Upper lobe of left lung (tissue), 6 donors: ENCODE measurements around the gene ITGAE. TPM values are rescaled to one million over a fixed set of nuclear protein-coding genes. Genes with fewer than 3 reads are reported as not detected.

Experiments
- ATAC-seq, 2 donors: fragments of 200-7000 bp; cut with Tn5 transposase; one replicate each; pipeline ENCODE4 v1.9.1; 2022; ENCODE audit warnings: mild to moderate bottlenecking in 2 of 2, moderate library complexity in 2 of 2; ENCODE audit not compliant: low FRiP score in 2 of 2
- DNase-seq, 2 donors: peaks; one replicate each; pipeline ENCODE4 v3.0.0-alpha.2; 2019 to 2020
- H3K27ac ChIP-seq, 4 donors: fragments of 200-600 bp; sonication (generic); one replicate each; pipeline ENCODE4 v1.5.1; 2016 to 2019
- H3K27me3 ChIP-seq, 4 donors: fragments of 200-600 bp; sonication (generic); one replicate each; pipeline ENCODE4 v1.5.1; 2017 to 2019
- H3K36me3 ChIP-seq, 4 donors: fragments of 200-600 bp; sonication (generic); one replicate each; pipeline ENCODE4 v1.5.1; 2016 to 2019
- H3K4me1 ChIP-seq, 4 donors: fragments of 200-600 bp; sonication (generic); one replicate each; pipeline ENCODE4 v1.5.1; 2018 to 2019
- H3K4me3 ChIP-seq, 4 donors: fragments of 200-600 bp; sonication (generic); one replicate each; pipeline ENCODE4 v1.5.1; 2017 to 2019; ENCODE audit warnings: mild to moderate bottlenecking in 2 of 4, moderate library complexity in 1 of 4
- H3K9me3 ChIP-seq, 4 donors: fragments of 200-600 bp; sonication (generic); one replicate each; pipeline ENCODE4 v1.5.1; 2018 to 2019
- EP300 ChIP-seq, 4 donors: sonication (generic); formaldehyde crosslinking; IDR thresholded peaks; one replicate each; pipeline ENCODE4 v1.5.1; 2017; ENCODE audit warnings: antibody characterized with exemption in 4 of 4, control low read depth in 2 of 4
- POLR2A ChIP-seq, 4 donors: fragments of 450-650 bp; IDR thresholded peaks; one replicate each; pipeline ENCODE4 v1.5.1; 2016 to 2017; ENCODE audit warnings: antibody characterized with exemption in 4 of 4, mild to moderate bottlenecking in 2 of 4
- POLR2AphosphoS5 ChIP-seq, 2 donors: sonication (generic); formaldehyde crosslinking; IDR thresholded peaks; one replicate each; pipeline ENCODE4 v1.5.1; 2017; ENCODE audit warnings: antibody characterized with exemption in 2 of 2
- WGBS, 2 donors: methylation state at CpG; one replicate each; pipeline ENCODE4 v1.1.5; 2017 to 2018; 5-methylcytosine and 5-hydroxymethylcytosine counted together
- total RNA-seq, 6 donors: library from RNA; depleted of rRNA in 4 of 6; stranded (reverse); fragments of >200 nt in 4 of 6; gene quantifications; one replicate each; pipeline versions ENCODE4 v1.1.0 to v1.2.1, GENCODE V29; 2016 to 2021
- TF ChIP-seq, protein P1 (sequence below), 6 experiments: fragments of 450-650 bp in 4 of 6; fragments of 200-600 bp in 2 of 6; sonication (generic) in 2 of 6; IDR thresholded peaks; one replicate each; pipeline ENCODE4 v1.5.1; 2016 to 2019; ENCODE audit warnings: antibody characterized with exemption in 6 of 6
- donor health status: DM: no; HTN: no; CAD: no; lungs with moderate emphysema.
- donor health status: DM: no; HTN: yes; CAD: no; lungs with severe emphysema.

ITGAE gene
- total RNA-seq, 6 donors from 2014 or later: 17.2 to 36.0 (median 26.4) TPM

DNA sequence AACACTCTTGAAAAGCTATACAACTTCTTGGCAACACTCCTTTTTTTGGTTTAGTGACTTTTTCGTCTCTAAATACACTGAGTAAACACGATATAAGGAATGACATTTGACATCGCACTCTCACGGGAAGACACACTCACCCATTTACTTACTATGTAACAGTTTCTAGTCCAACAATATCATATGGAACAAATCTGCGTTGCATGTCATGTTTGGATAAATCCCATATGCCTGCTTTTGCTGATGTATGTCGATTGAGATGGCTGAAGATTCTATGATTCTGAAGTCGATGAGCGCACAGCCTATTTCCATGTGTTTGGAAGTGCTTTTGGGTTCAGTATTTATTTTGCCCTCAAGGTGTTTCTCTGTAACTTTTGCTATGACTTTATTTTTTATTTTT, 18.2 kb downstream of the ITGAE start:
- H3K4me1 ChIP-seq: no peaks in the 10 kb centered on the region
- ATAC-seq (no peak), DNase-seq (no peak)
- no peak overlapping the region for H3K27ac ChIP-seq
- no peaks in the 10 kb centered on the region for H3K9me3 ChIP-seq
- TF ChIP-seq, protein P1, sequence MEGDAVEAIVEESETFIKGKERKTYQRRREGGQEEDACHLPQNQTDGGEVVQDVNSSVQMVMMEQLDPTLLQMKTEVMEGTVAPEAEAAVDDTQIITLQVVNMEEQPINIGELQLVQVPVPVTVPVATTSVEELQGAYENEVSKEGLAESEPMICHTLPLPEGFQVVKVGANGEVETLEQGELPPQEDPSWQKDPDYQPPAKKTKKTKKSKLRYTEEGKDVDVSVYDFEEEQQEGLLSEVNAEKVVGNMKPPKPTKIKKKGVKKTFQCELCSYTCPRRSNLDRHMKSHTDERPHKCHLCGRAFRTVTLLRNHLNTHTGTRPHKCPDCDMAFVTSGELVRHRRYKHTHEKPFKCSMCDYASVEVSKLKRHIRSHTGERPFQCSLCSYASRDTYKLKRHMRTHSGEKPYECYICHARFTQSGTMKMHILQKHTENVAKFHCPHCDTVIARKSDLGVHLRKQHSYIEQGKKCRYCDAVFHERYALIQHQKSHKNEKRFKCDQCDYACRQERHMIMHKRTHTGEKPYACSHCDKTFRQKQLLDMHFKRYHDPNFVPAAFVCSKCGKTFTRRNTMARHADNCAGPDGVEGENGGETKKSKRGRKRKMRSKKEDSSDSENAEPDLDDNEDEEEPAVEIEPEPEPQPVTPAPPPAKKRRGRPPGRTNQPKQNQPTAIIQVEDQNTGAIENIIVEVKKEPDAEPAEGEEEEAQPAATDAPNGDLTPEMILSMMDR (IDR thresholded peaks at IDR 0.05): no peak
- TF ChIP-seq POLR2A (IDR thresholded peaks at IDR 0.05) (no peak), EP300 (IDR thresholded peaks at IDR 0.05) (no peak), POLR2AphosphoS5 (IDR thresholded peaks at IDR 0.05) (no peak)
- H3K36me3 ChIP-seq: no peaks in the 10 kb centered on the region
- 83 to 87% methylated on average over 8 of the region's 8 CpGs for WGBS, 2 donors
- no peak overlapping the region for H3K4me3 ChIP-seq
- no peaks in the 10 kb centered on the region for H3K27me3 ChIP-seq

- TF ChIP-seq EP300 (IDR thresholded peaks at IDR 0.05): no peak
- WGBS, 2 donors: 76 to 79% methylated on average over 6 of the region's 6 CpGs
- no peak overlapping the region for H3K4me3 ChIP-seq
- H3K27ac ChIP-seq: no peak overlapping the region
- no peaks in the 10 kb centered on the region for H3K36me3 ChIP-seq
- ATAC-seq (no peak), DNase-seq (no peak)
- no peaks in the 10 kb centered on the region for H3K9me3 ChIP-seq
- H3K27me3 ChIP-seq: no peaks in the 10 kb centered on the region
- H3K4me1 ChIP-seq: no peaks in the 10 kb centered on the region
Observed at GRCh38 chr17:3780986-3781385, 20.0 kb downstream of the ITGAE start.

- no peaks in the 10 kb centered on the region for H3K36me3 ChIP-seq
- 90 to 92% methylated on average over 19 to 20 of the region's 20 CpGs for WGBS, 2 donors
- TF ChIP-seq, protein P1 (IDR thresholded peaks at IDR 0.05): no peak
- DNase-seq (no peak), ATAC-seq (peak in 1 of 2 donors; percentile 59)
- no peaks in the 10 kb centered on the region for H3K4me1 ChIP-seq
- H3K27ac ChIP-seq: no peak overlapping the region
- no peak overlapping the region for H3K4me3 ChIP-seq
- H3K9me3 ChIP-seq: no peaks in the 10 kb centered on the region
- H3K27me3 ChIP-seq: no peaks in the 10 kb centered on the region
Observed at GRCh38 chr17:3777366-3778120, 23.4 kb downstream of the ITGAE start.

DNA sequence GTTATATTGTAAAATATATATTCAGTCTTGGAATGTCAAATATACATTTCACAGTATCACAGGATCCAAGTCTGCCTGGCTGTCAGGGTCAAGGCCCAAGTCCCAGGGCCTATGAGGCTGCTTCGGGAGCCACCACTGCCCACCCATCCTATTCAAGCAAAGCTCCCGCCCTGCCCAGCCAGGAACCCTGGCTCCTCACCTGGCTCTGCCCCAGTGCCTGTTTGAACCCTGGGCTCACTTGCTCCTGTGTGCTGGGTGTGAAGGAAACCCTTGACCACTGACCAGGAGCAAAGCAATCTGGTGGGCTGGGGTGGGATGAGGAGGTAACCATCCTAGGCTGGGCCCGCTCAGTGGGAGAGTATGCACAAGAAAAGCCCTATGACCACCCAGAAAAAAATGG, 27.0 kb downstream of the ITGAE start:
- ATAC-seq: no peak
- no peak overlapping the region for H3K4me3 ChIP-seq
- no peaks in the 10 kb centered on the region for H3K36me3 ChIP-seq
- TF ChIP-seq EP300 (IDR thresholded peaks at IDR 0.05) (no peak), POLR2A (IDR thresholded peaks at IDR 0.05) (no peak), POLR2AphosphoS5 (IDR thresholded peaks at IDR 0.05) (no peak)
- TF ChIP-seq, protein P1 (IDR thresholded peaks at IDR 0.05): no peak
- WGBS, 2 donors: 92 to 93% methylated on average over 3 of the region's 3 CpGs
- no peaks in the 10 kb centered on the region for H3K27me3 ChIP-seq
- DNase-seq: no peak
- H3K4me1 ChIP-seq: no peaks in the 10 kb centered on the region
- no peaks in the 10 kb centered on the region for H3K9me3 ChIP-seq
- no peak overlapping the region for H3K27ac ChIP-seq

- TF ChIP-seq EP300 (IDR thresholded peaks at IDR 0.05): no peak
- TF ChIP-seq POLR2A (IDR thresholded peaks at IDR 0.05): no peak
- TF ChIP-seq, protein P1 (IDR thresholded peaks at IDR 0.05): no peak
- TF ChIP-seq POLR2AphosphoS5 (IDR thresholded peaks at IDR 0.05): no peak
- no peak for DNase-seq
- Histone ChIP-seq H3K27me3 (no peaks in the 10 kb centered on the region), H3K4me1 (no peaks in the 10 kb centered on the region), H3K36me3 (no peaks in the 10 kb centered on the region), H3K4me3 (no peak overlapping the region), H3K9me3 (no peaks in the 10 kb centered on the region), H3K27ac (no peak overlapping the region)
- ATAC-seq: no peak
- 78 to 80% methylated on average over 5 of the region's 5 CpGs for WGBS, 2 donors
Observed at GRCh38 chr17:3773511-3773910, 27.5 kb downstream of the ITGAE start.
